ENCODE data around the gene EPB41L4A.

The EPB41L4A gene

GRCh38 chr5:112113565-112113964 lies 305.5 kb downstream of the EPB41L4A start:
- ChIA-PET CTCF (interaction anchor here (0.8 kb wide), 1 partner anchor 13 kb away, joined by 3 read pairs; no protein-coding TSS in a partner anchor), POLR2A (no interaction called here)
- no peak for DNase-seq (ENCODE audit: extremely low spot score)
- no peak for TF ChIP-seq CTCF (IDR thresholded peaks at IDR 0.05; ENCODE audit: control extremely low read depth, extremely low read depth, low read depth, missing control alignments)

Data from GM10248 (cell line).